SHP77 (cell line): ENCODE results near the gene SCAMP5.

Experiments used
- DNase-seq, 2 experiments: peaks; one replicate each; lab custom pipeline; 2025; lab: John Stamatoyannopoulos, UW

The SCAMP5 gene

DNA sequence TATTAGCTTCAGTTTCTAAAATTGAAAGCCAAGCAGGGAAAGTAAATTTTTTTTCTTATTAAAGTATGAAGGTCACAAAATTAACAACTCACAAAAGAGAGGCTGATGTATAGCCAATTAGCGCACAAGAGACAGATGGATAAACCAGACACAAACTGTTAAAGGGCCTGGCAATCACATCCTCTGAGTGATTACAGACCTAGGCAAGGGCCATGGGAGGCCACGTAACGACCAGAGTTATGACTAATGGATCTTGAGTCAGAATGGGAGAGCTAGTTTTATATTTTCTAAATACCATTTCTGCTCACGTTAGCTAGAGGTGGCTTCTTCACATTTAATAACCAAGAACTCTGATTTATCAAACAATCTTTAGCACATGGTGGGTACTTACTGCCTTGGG lies 17.8 kb upstream of the SCAMP5 start:
- no peak for DNase-seq

DNA sequence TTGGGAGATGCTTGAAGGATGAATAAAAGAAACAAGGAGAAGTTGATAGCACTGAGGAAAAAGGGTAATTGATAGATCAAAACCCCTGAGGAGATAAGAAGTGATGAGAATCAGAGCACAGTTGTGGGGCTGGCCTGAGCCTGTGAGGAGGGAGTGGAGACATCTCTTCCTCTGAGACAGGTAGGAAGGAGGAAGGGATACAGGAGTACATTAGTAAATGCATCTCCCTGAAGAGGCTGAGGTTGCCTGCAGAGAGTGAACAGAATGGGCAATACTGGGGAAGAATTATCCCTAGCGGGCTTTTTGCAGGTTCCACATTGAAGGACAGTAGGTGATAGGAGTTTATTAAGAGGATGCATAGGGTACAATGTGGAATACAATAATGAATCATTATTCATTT lies 17.3 kb upstream of the SCAMP5 start:
- no peak for DNase-seq

DNA sequence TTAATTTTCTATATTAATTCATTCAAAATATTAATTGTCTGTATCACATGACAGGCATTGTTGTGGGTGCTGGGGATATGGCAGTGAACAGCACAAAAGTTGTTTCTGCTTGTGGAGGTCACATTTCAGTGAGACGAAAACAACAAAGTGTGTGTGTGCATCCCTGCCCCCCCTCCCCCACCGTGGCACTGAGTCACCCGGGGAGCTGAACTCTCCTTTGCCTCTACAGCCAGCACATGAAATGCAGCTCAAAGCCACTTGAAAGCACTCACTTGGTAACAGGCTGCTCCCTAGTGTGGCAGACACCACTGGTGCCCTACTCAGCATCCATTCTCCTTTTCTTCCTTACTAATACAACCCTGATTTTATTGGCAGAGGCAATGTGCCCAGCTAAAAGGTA lies 16.9 kb upstream of the SCAMP5 start:
- no peak for DNase-seq

DNA sequence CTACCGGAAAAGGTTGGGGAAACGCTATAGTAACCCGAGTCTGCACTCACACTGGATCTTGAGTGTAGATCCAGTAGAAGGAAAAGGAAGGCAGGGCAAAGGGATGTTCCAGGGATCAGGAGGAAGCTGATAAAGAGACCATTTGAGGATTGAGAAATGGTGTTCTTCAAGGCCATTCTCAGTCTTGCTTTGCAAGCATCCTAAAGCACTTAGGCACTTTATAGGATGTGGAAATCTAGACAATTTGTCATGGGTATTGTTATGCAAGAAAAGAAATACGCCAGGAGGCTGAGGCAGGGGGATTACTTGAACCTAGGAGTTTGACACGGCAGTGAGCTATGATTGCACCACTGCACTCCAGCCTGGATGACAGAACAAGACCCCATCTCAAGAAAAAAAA lies 13.2 kb upstream of the SCAMP5 start:
- DNase-seq = no peak

DNA sequence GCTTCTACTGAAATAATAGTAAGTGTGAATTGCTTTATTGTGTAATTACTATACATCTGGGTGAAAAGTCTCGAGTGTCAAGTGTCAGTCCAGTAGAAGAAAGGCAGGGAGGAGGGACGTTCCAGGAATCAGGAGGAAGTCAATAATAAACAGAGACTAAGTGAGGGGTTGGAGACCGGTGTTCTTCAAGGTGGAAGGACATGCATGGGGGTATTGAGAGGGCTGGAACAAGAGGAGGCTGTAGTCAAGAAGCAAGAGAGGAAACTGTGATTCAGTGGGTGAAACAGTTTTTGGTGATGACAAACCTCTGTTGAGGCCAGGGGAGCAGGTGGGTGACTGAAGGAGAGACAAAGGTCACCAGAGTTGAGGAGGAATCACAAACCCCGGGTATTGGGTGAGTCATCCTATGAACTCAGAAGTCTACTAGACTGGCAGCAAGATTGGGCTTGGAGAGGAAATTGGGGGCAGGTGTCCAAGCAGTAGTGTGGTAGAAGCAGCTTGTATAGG lies 11.6 kb upstream of the SCAMP5 start:
- no peak for DNase-seq

DNA sequence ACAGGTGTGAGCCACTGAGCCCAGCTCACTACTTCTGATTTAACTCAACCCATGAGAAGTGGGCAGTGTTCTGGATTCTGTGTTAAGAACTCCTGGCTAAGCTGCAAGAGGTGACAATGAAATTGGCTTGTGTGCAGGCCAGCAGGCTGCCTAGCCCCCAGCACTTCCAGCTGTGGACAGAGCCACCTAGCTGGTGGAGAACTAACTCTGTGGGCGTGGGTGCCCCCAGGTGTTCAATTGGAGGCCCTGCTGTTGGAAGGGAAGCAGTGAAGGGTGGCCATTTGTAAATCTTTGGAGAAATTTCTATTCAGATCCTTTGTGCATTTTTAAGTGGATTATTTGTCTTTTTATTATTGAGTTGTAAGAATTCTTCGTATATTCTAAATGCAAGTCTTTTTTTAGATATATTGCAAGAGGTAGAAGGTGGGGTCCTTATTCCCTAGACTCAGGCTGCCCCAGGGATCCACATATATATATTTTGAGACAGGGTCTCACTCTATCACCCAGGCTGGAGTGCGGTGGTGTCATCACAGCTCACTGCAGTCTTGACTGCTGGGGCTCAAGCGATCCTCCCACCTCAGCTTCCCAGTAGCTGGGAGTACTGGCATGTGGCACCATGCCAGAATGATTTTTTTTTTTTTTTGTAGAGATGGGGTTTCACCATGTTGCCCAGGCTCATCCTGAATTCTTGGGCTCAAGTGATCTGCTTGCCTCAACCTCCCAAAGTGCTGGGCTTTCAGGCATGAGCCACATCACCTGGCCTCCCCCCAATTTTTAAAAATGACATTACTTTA lies 7.2 kb upstream of the SCAMP5 start:
- DNase-seq = peak; percentile 52 to 73

DNA sequence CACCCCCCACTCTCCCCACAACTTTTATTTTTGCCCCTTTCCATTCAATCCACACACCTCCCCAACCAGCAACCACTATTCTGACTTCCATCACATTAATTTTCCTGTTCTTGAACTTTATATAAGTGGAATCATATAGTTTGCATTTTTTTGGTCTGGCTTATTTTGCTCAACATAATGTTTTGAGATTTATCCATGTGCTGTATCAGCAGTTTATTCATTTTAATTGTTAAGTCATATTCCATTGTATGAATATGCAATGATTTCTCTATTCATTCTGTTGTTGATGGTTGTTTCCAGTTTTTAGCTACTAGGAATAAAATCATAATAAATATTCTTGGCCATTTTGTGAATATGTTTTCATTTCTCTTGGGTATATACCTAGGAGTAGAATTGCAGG lies 5.8 kb upstream of the SCAMP5 start:
- no peak for DNase-seq

DNA sequence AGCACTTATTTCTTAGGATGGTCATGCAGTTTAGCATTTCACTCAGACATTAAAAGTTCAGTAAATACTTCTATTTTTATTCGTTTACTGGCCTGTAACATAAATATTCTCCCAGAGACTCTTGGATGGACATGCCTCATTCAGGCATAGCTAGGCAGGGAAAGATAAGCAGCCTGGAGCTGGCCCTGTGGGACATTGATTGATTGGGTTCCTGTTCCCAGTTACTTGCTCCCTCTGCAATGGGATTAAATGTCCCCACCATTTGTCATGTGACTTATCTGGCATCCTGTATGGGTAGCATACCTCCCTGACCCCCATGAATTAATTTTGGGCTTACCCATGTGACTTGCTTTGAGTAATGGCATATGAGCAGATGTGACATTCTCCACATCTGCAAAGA lies 2.7 kb upstream of the SCAMP5 start:
- no peak for DNase-seq

DNA sequence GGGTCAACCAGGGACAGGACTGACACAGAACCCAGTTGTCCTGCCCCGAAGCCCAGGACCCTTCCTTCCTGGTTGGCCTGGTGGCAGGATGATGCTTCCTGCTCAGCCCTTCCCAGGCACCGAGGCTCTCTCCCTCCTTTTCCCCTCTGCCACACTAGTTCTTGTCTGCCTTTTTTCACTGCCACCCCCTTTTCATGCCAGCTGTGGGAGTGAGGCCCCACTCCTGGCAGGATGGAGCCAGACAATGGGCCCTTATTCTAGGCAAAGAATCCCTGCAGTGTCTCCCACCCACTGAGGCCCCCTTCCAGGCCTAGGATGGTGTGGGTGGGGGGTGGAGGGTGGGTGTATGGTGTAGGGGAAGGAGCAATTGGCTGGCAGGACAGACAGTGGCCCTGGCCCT lies 1.1 kb upstream of the SCAMP5 start:
- DNase-seq = no peak

DNA sequence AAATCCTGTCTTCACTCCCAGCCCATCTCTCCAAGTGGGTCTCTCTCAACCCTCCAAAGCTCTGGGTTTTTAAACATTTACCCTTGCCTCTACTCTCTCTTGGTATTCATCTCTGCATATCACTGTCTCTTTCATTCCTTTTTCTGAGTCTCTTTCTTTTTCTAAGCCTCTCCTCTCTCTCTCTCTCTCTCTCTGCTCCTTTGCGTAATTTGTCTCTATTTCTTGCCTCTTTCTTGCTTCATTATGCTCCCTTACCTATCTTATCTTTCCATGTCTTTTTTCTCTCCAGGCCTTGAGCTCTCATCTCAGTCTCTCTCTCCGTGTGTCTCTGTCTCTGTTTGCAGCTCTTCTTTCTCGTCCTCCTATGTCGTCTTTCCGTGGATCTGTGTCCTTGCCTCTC lies 678 bp upstream of the SCAMP5 start:
- DNase-seq = no peak

DNA sequence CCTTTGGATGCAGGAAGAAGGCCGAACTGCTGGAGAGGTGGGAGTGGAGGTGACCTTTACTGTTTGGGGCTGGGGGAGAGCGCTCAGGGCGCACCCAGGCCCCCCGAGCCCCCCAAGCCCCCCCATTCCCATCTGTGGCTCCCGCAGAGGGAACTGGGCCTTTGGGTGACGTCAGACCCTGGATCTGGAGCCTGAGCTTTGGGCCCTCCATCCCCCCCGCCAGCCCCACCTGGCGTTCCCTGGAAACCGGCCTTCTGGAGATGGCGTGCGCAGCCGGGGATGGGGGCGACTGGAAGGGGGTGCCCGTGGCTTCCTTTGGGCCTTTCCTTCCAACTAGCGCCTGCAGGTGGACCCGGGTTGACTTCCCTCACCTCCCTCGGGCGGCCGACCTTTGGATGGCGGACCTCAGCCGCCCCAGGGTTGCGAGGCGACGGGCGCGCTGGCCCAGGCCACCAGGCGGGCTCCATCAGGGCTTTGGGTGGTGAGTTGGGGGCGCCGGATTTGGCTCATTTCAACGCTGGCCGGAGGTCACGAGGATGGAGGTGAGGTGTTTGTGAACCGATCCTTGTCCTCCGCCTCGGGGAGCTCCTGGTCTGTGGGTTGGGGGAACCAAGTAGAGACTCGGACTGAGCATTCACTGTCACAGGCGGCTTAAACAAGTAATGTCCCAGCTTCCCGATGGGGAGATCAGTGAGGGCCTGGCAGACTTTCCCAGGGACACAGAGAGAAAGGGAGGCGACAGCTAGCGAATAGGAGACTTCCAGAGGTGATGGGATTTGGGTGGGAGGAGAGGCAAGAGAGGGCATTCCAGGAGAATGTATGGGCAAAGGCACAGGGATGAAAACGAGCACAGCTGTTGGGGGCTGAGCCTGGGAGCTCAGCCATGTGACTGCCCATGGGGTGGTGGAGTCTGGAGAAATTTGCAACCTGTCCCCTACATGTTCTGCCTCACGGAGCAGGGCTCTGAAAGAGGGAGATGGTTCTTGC lies 709 bp downstream of the SCAMP5 start:
- peak; percentile 64 to 71 for DNase-seq

DNA sequence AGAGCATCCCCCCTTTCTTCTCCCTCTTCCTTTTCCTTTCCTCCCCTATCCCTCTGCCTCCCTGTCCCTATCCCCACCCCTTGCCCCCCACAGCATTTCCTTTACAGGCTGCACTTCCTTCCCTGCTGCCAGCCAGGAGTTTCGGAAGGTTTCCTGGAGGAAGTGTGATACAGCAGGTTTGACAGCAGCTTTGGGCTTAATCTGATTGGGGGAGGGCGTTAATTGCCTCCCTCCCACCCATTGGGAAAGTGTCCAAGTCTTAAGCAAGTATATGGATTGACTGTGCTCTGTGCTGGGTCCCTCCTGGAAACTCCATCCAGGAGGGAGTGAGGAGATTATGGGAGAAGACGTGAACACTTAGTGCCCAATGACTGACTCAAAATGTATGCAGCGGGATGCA lies 1.8 kb downstream of the SCAMP5 start:
- no peak for DNase-seq

DNA sequence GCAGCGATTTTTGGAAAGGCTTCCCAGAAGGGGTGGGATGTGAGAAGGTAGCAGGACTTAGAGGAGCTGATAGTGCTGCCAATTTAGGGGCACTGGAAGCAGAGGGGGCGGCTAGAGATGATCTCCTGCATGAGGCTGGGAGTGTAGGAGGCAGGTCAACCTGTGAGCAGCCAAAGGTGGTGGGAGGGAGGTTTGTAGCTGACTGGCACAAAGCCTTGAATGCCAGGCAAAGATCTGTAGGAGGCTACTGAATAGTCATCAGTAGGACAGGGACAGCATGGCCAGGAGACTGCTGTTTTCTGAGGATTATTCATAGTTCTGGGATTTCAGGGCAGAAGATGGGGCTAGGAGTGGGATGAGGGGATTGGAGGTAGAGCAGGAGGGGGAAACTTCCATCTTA lies 2.2 kb downstream of the SCAMP5 start:
- DNase-seq = no peak

DNA sequence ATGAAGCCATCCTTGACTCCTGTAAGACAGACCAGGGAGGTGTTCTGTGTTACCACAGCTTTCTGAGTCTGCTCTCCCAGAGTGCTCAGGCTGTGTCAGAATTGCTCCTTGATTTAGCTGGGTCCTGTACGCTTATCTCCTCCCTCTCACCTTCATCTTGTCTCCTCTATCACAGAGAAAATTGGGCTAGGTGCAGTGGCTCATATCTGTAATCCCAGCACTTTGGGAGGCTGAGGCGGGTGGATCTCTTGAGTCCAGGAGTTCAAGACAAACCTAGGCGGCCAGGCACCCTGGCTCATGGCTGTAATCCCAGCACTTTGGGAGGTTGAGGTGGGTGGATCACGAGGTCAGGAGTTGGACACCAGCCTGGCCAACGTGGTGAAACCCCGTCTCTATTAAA lies 5.9 kb downstream of the SCAMP5 start:
- DNase-seq = no peak

DNA sequence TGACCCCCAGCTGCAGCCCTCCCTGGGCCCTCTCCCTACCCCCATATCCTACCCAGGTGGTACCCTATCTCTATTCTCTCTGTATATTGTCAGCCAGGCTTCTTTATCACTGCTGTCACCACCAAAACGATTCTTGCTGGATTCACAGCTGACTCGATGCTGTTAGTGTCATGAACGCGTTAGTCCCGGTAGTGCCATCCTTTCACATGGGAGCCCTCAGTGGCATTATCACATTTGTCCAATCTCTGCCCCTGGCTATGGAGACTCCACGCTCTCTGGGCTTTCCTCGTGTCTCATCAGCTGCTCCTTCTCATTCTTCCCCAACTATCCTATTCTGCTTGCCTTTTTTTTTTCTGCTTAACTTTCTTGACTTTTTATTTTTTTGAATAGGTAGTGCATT lies 7.0 kb downstream of the SCAMP5 start:
- DNase-seq = no peak

DNA sequence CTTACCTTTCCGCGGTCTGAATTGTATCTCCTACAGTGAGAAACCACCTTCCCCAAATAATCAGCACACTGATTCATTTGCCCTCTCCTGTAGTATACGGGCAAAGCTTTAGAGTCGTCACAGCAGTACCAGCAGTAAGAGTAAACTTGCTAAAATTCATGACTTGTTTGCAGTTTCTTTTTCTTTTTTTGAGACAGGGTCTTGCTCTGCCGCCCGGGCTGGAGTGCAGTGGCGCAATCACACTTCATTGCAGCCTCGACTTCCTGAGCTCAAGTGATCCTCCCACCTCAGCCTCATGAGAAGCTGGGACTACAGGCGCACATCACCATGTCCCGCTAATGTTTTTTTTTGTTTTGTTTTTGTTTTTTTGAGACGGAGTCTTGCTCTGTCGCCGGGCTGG lies 11.9 kb downstream of the SCAMP5 start:
- DNase-seq = no peak

DNA sequence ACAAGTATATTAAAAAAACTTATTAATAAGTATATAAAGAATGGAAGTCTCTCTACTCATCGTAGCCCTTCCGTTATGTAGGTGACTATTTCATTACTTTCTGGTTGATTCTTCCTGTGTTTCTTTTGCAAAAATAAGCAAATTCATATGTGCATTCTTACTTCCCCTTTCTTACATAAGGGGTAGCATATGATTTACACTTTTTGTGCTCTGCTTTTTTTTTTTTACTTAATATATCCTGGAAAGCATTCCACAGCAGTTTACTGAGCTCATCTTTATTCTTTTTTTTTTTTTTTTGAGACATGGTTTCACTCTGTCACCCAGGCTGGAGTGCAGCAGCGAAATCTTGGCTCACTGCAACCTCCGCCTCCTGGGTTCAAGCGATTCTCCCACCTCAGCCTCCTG lies 12.9 kb downstream of the SCAMP5 start:
- DNase-seq = no peak

DNA sequence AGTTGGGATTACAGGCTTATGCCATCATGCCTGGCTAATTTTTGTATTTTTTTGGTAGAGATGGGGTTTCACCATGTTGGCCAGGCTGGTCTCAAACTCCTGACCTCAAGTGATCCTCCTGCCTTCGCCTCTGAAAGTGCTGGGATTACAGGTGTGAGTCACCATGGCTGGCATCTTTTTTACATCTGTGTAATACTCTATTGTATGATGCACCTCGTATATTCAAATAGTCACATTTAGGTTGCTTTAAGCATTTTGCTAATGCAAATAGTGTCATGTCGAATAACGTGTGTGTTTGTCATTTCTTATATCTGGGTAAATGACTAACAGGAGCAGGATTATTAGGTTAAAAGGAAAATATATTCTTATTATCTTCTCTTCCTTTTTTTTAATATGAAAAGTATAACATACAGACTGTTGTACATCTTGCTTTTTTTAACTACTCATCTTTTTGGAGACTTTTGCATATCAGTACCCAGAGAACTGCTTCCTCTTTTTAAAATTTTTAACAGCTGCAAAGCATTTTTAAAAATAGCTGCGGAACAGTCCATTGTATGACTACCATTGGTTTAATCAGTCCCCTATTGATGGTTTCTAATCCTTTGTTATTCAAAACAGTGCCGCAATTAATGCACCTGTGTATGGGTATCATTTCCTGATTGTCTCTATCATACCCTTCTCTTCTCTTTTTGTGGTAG lies 13.4 kb downstream of the SCAMP5 start:
- DNase-seq = no peak

DNA sequence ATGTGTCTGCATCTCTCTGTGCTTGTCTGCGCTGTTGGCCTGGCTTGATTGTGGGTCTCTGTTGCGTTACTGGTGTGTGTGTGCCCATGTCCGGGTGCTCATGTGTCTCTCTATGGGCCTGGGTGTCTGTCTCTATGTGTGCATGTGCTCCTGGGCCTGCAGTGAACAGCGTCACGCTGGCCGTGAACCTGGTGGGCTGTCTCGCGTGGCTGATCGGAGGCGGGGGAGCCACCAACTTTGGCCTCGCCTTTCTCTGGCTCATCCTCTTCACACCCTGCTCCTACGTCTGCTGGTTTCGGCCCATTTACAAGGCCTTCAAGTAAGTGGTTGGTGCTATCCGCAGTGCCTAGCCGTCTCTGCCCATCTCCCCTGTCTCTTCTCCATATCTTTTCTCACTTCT lies 21.1 kb downstream of the SCAMP5 start:
- no peak for DNase-seq

DNA sequence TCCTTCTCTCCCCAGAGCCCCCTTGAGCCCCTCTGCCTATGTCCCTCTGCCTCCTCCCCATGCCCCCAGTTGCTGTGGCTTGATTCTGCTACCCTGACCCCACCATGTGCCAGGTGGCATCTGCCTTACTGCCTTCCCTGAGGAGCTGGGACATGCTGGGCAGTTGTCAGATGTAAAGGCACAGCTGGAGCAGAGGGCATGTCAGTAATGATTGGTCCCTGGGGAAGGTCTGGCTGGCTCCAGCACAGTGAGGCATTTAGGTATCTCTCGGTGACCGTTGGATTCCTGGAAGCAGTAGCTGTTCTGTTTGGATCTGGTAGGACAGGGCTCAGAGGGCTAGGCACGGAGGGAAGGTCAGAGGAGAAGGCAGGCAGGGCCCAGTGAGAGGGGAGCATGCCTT lies 24.6 kb downstream of the SCAMP5 start:
- DNase-seq = no peak

DNA sequence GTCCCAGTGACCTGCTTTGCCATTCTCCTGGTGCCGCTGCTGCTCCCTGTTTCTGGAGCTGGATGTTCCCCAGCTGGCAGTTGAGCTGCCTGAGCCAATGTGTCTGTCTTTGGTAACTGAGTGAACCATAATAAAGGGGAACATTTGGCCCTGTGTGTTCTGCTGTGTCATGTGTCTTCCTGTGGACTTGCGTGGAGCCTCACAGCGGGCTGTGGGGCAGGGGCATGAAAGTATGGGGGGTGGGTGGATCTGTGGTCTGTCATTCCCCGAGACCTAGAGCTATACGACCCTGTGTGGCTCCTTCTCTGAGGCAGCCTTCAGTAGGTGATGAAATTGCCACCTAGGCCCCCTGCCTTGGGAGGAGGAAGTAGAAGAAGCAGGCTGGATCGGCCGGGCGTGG lies 26.0 kb downstream of the SCAMP5 start:
- DNase-seq = no peak

DNA sequence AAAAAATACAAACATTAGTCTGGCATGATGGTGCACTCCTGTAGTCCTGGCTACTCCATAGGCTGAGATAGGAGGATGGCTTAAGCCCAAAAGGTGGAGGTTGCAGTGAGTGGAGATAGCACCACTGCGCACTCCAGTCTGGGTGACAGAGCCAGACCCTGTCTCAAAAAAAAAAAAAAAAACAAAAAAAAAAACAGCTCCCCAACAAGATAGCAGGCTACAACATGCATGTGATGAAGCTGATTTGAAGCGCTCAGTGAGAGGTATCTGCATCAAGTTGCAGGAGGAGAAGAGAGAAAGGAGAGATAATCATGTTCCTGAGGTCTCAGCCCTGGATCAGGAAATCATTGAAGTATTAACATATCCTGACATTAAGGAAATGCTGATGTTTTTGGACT lies 27.4 kb downstream of the SCAMP5 start:
- no peak for DNase-seq
